GM23338 (cell line): Measurements from ENCODE around the gene CETN1.

Experiments used
- CREB1 ChIP-seq: fragments of 250-450 bp; sonication (Bioruptor Pico); IDR thresholded peaks from 2 replicates; pipeline ENCODE4 v1.5.0; 2020; ENCODE audit warnings: low read depth, mild to moderate bottlenecking, moderate library complexity
- CTCF ChIP-seq, 2 experiments: fragments of 200-600 bp in 1 of 2; sonication (generic) in 1 of 2; conservative IDR thresholded peaks; 2 replicates each; pipeline versions ENCODE4 v1.5.1 to v1.6.1; 2016 to 2017; ENCODE audit warnings: antibody characterized with exemption in 2 of 2, low read depth in 2 of 2, mild to moderate bottlenecking in 2 of 2, moderate library complexity in 1 of 2
- EZH2 ChIP-seq: fragments of 200-600 bp; sonication (generic); IDR thresholded peaks from one replicate; pipeline ENCODE4 v1.8.0; 2017; ENCODE audit warnings: antibody characterized with exemption, mild to moderate bottlenecking, low read depth; ENCODE audit not compliant: unreplicated experiment
- EZH2phosphoT487 ChIP-seq: fragments of 200-600 bp; sonication (generic); IDR thresholded peaks from one replicate; pipeline ENCODE4 v1.8.1; 2018; ENCODE audit warnings: antibody characterized with exemption; ENCODE audit not compliant: unreplicated experiment

GRCh38 chr18:574149-574860 lies 5.9 kb upstream of the CETN1 start:
- TF ChIP-seq EZH2 (no peak), CTCF (conservative IDR thresholded peaks at IDR 0.05; ENCODE audit: low read depth in 2 of 2) (no peak), EZH2phosphoT487 (no peak), CREB1 (no peak)
